Activated CD8-positive, alpha-beta T cell treated with anti-CD3 and anti-CD28 coated beads, Interleukin-2, amount 10 ng/mL, durations not matched to agents 7 days and 5 days (primary cell): ENCODE data around the gene DNAH2. TPM values are rescaled to one million over a fixed set of nuclear protein-coding genes. Genes with fewer than 3 reads are reported as not detected.
"Not testable (repeated sequence)": the region's sequence is repeated elsewhere in the genome, so short reads cannot be mapped to it uniquely, and the experiment has no call there.

Experiments
- ATAC-seq: fragments of 150-1000 bp; cut with Tn5 transposase; one replicate; pipeline ENCODE4 v1.10.0; 2021; ENCODE audit warnings: moderate library complexity
- CTCF ChIA-PET: fragments of 350-600 bp; sonication (Branson Sonifier 250); formaldehyde crosslinking; loops from one replicate; lab custom pipeline; 2021; ENCODE audit warnings: antibody characterized with exemption; lab: Charles Lee
- POLR2A ChIA-PET: fragments of 350-600 bp; sonication (Branson Sonifier 250); formaldehyde crosslinking; loops from one replicate; lab custom pipeline; 2021; ENCODE audit warnings: antibody characterized with exemption; lab: Charles Lee
- DNase-seq: peaks from one replicate; pipeline ENCODE4 v3.0.0-alpha.2; 2020
- H3K27ac Mint-ChIP-seq: one replicate; pipeline ENCODE4 v1.8.0; 2021; ENCODE audit warnings: mild to moderate bottlenecking, mixed read lengths
- H3K27me3 Mint-ChIP-seq: one replicate; pipeline ENCODE4 v1.8.0; 2021; ENCODE audit warnings: low read depth, mixed read lengths
- H3K36me3 Mint-ChIP-seq: one replicate; pipeline ENCODE4 v1.8.0; 2021; ENCODE audit warnings: low read depth, mixed read lengths
- H3K4me1 Mint-ChIP-seq: one replicate; pipeline ENCODE4 v1.8.0; 2021; ENCODE audit warnings: low read depth, mixed read lengths
- H3K4me3 Mint-ChIP-seq: one replicate; pipeline ENCODE4 v1.8.0; 2021; ENCODE audit warnings: mild to moderate bottlenecking, mixed read lengths
- H3K9me3 Mint-ChIP-seq: one replicate; pipeline ENCODE4 v1.8.0; 2022; ENCODE audit warnings: mixed read lengths; ENCODE audit not compliant: insufficient read depth
- total RNA-seq, 2 experiments: library from RNA; stranded (reverse); gene quantifications; one replicate each; pipeline ENCODE4 v1.2.3, GENCODE V29; 2021

The DNAH2 gene
- total RNA-seq, 2 experiments from 2014 or later, result not detected

DNA sequence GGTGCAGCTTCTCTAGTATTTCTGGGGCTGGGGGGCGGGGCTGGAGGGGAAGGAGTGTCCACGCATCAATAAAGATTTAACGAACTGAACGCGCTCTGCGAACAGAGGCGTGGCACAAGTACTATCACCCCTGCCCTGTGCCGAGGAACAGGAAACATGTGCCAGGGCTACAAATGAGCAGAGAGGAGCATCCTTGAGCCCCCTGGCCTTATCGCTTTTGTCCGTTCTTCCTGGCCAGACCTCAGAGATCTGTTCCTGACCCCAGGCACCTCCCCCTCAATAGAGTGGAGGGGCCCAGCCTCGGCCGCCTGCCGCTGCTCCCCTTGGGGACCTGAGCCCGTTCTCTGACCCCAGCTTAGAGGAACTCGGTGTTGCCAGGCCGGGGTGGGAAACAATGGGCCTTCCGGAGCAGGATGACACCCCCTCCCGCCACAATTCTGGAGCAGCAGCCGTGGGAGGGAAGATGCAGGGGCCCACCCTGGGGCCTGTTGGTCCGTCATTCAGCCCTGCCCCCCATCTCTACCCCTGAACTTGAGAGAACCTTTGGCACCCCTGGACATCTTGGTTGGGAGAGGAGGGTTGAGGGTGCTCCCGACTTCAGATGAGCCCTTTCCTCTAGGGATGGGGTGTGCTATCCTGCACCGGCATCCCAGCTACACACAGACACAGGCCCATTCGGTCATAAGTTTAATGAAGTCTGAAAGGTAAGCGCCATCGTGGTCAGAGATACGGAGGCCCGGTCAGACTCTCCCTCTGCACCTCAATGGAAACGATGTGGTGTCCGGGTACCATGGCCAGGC is 138.7 kb downstream of the DNAH2 start:
- peaks cover 11% of the 10 kb centered on the region for H3K4me1 Mint-ChIP-seq
- H3K4me3 Mint-ChIP-seq, result no peak overlapping the region
- H3K9me3 Mint-ChIP-seq, result no peaks in the 10 kb centered on the region
- ATAC-seq, result no peak
- no peak for DNase-seq
- no peak overlapping the region for H3K27ac Mint-ChIP-seq
- ChIA-PET POLR2A (interaction anchor here (0.9 to 2.6 kb wide), 10 partner anchors 11 to 276 kb away, joined by 3 to 20 read pairs (median 8); partner anchors contain the start of genes CD68, CNTROB, DNAH2 and KDM6B), CTCF (interaction anchor here (0.9 to 2.3 kb wide), 15 partner anchors 11 to 185 kb away, joined by 3 to 21 read pairs (median 6); partner anchors contain the start of genes CNTROB and KDM6B)
- H3K27me3 Mint-ChIP-seq, result no peaks in the 10 kb centered on the region
- peaks cover 13% of the 10 kb centered on the region for H3K36me3 Mint-ChIP-seq

- Mint-ChIP-seq H3K36me3 (peaks cover 15% of the 10 kb centered on the region), H3K27ac (no peak within 1 kb of the TSS), H3K9me3 (no peaks in the 10 kb centered on the region), H3K4me1 (peaks cover 3% of the 10 kb centered on the region), H3K27me3 (no peaks in the 10 kb centered on the region), H3K4me3 (no peak within 1 kb of the TSS)
- peak; percentile 89 for ATAC-seq
- ChIA-PET POLR2A (interaction anchor here (0.6 to 2.6 kb wide), 13 partner anchors 10 to 614 kb away, joined by 3 to 20 read pairs (median 5); partner anchors contain the start of genes CD68, CNTROB, DNAH2 and KDM6B), CTCF (interaction anchor here (0.7 to 2.3 kb wide), 28 partner anchors 9 to 262 kb away, joined by 3 to 21 read pairs (median 4); partner anchors contain the start of genes CHD3, CNTROB, KDM6B and RNF227)
- DNase-seq, result peak; percentile 98
Observed at GRCh38 chr17:7856811-7857712, 139.5 kb downstream of the DNAH2 start, which contains the start of gene NAA38. TSS of gene NAA38 (minus strand) at chr17:7857559. CDS start at chr17:7857463, 96 bp downstream.

GRCh38 chr17:7857713-7858521 is 140.4 kb downstream of the DNAH2 start, which contains the start of gene CYB5D1:
TSS of gene CYB5D1 (plus strand) at chr17:7858003. CDS start at chr17:7858135, 132 bp downstream.
- ChIA-PET CTCF (interaction anchor here (0.7 to 14.5 kb wide), 29 partner anchors 8 to 262 kb away, joined by 3 to 201 read pairs (median 5); partner anchors contain the start of genes CHD3, CNTROB, KDM6B and RNF227), POLR2A (interaction anchor here (0.6 to 2.6 kb wide), 9 partner anchors 9 to 613 kb away, joined by 3 to 20 read pairs (median 5); partner anchors contain the start of genes CD68, CNTROB, KDM6B and TP53)
- Mint-ChIP-seq H3K27ac (no peak within 1 kb of the TSS), H3K36me3 (peaks cover 15% of the 10 kb centered on the region), H3K27me3 (no peaks in the 10 kb centered on the region), H3K4me3 (no peak within 1 kb of the TSS), H3K4me1 (peaks cover 4% of the 10 kb centered on the region), H3K9me3 (no peaks in the 10 kb centered on the region)
- DNase-seq (peak; percentile 94), ATAC-seq (peak; percentile 50)

DNA sequence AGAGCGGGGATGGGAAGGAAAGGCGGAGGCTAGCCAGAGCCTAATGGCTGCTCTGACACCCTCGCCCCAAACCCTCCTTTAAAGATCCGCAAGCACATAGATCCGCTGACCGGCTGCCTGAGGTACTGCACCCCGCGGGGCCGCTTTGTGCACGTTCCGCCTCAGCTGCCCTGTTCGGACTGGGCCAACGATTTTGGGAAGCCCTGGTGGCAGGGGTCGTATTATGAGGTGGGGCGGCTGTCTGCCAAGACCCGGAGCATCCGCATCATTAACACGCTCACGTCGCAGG is 140.9 kb downstream of the DNAH2 start:
- CTCF ChIA-PET, result interaction anchor here (0.6 to 14.5 kb wide), 5 partner anchors 12 to 183 kb away, joined by 3 to 201 read pairs (median 7); partner anchors contain the start of genes CNTROB and KDM6B
- H3K27ac Mint-ChIP-seq, result no peak overlapping the region
- ATAC-seq, result no peak
- H3K27me3 Mint-ChIP-seq, result no peaks in the 10 kb centered on the region
- H3K9me3 Mint-ChIP-seq, result no peaks in the 10 kb centered on the region
- POLR2A ChIA-PET, result interaction anchor here (0.9 to 1.4 kb wide), 3 partner anchors 15 to 74 kb away, joined by 3 to 4 read pairs (median 4); partner anchors contain the start of gene CNTROB
- DNase-seq, result no peak
- no peak overlapping the region for H3K4me3 Mint-ChIP-seq
- peaks cover 4% of the 10 kb centered on the region for H3K4me1 Mint-ChIP-seq
- H3K36me3 Mint-ChIP-seq, result peaks cover 15% of the 10 kb centered on the region

DNA sequence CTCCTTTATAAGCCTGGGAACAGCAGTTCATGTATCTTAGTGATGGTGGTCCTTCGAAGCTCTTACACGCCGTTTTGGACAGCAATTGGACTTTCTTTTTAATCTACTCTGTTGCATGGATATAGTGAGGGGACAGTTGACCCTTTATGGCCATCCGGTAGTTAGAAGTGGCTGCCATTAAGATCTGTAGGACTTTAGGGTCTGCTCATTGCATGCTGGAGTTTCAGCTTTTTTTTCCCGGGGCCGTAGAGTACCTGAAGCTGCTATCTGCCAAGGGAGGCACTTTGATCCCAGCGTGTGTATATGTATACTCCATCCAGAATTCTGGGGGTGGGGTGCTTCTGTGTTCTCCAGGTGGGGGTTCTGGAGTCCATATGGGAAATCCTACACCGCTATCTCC is 141.5 kb downstream of the DNAH2 start:
- DNase-seq (no peak), ATAC-seq (no peak)
- no peaks in the 10 kb centered on the region for H3K27me3 Mint-ChIP-seq
- no peak overlapping the region for H3K27ac Mint-ChIP-seq
- H3K4me1 Mint-ChIP-seq, result peaks cover 4% of the 10 kb centered on the region
- no peaks in the 10 kb centered on the region for H3K9me3 Mint-ChIP-seq
- no peak overlapping the region for H3K4me3 Mint-ChIP-seq
- ChIA-PET POLR2A (interaction anchor here (0.9 to 1.4 kb wide), 3 partner anchors 14 to 73 kb away, joined by 3 to 4 read pairs (median 4); partner anchors contain the start of gene CNTROB), CTCF (interaction anchor here (0.6 to 14.5 kb wide), 5 partner anchors 11 to 182 kb away, joined by 3 to 201 read pairs (median 7); partner anchors contain the start of genes CNTROB and KDM6B)
- H3K36me3 Mint-ChIP-seq, result peaks cover 18% of the 10 kb centered on the region

GRCh38 chr17:7862692-7863437 is 145.3 kb downstream of the DNAH2 start:
- peak; percentile 61 for DNase-seq
- CTCF ChIA-PET, result interaction anchor here (0.7 to 14.5 kb wide), 22 partner anchors 8 to 194 kb away, joined by 3 to 201 read pairs (median 8); partner anchors contain the start of genes CHD3 and RNF227
- peaks cover 36% of the 10 kb centered on the region for H3K36me3 Mint-ChIP-seq
- no peaks in the 10 kb centered on the region for H3K9me3 Mint-ChIP-seq
- no peaks in the 10 kb centered on the region for H3K27me3 Mint-ChIP-seq
- H3K27ac Mint-ChIP-seq, result no peak overlapping the region
- POLR2A ChIA-PET, result interaction anchor here (0.5 kb wide), 1 partner anchor 512 kb away, joined by 4 read pairs; no protein-coding TSS in a partner anchor
- no peak overlapping the region for H3K4me3 Mint-ChIP-seq
- no peak for ATAC-seq
- peaks cover 20% of the 10 kb centered on the region for H3K4me1 Mint-ChIP-seq

DNA sequence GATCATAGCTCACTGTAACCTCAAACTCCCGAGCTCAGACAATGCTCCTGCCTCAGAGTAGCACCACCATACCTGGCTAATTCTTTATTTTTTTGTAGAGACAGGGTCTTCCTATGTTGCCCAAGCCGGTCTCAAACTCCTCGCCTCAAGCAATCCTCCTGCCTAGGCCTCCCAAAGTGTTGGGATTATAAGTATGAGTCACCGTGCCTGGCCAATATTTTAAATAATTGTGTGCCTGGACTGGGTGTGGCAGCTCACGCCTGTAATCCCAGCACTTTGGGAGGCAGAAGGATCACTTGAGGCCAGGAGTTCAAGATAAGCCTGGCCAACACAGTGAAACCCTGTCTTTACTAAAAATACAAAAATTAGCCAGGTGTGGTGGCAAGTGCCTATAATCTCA is 146.8 kb downstream of the DNAH2 start:
- ChIA-PET POLR2A (interaction anchor here (0.7 to 1.2 kb wide), 3 partner anchors 19 to 22 kb away, joined by 3 to 4 read pairs (median 3); no protein-coding TSS in a partner anchor), CTCF (interaction anchor here (1.0 to 14.5 kb wide), 13 partner anchors 9 to 177 kb away, joined by 3 to 201 read pairs (median 6); partner anchors contain the start of gene CHD3)
- H3K36me3 Mint-ChIP-seq, result peaks cover 37% of the 10 kb centered on the region
- not testable (repeated sequence) for H3K27me3 Mint-ChIP-seq, H3K4me3 Mint-ChIP-seq, H3K9me3 Mint-ChIP-seq, ATAC-seq, H3K27ac Mint-ChIP-seq, DNase-seq
- peaks cover 33% of the 10 kb centered on the region for H3K4me1 Mint-ChIP-seq

DNA sequence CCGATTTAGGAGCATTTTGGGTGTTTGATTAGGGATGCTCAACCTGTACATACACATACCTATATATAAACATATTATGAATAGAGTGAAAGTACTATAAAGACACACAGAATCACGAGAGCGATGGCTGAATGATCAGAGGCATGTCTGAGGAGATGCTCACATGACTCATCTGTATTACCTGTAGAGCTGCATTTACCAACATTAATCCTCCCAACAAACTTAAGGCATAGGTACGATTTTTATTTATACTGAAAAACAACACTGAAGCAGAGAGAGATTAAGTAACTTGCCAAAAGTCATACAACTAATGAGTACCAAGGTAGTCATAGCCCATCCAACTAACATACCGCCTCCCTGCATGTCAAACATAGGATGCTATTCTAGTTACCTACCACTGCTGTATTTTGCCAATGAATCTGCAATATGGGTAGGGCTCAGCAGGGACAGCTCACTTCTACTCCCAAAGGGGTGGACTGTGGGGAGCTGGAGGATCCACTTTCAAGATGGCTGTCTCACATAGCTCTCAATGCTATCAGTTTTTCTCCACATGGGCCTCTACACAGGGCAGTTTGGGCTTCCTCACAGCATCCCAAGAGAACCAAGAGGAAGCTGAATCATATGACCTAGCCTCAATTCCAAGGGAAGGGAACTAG is 147.6 kb downstream of the DNAH2 start:
- Mint-ChIP-seq H3K27ac (no peak overlapping the region), H3K36me3 (peaks cover 34% of the 10 kb centered on the region), H3K4me1 (peaks cover 36% of the 10 kb centered on the region), H3K4me3 (no peak overlapping the region), H3K27me3 (no peaks in the 10 kb centered on the region), H3K9me3 (no peaks in the 10 kb centered on the region)
- POLR2A ChIA-PET, result interaction anchor here (1.2 kb wide), 1 partner anchor 23 kb away, joined by 3 read pairs; no protein-coding TSS in a partner anchor
- DNase-seq (no peak), ATAC-seq (no peak)
- CTCF ChIA-PET, result interaction anchor here (1.5 to 14.5 kb wide), 8 partner anchors 8 to 177 kb away, joined by 5 to 201 read pairs (median 8); partner anchors contain the start of genes CYB5D1 and NAA38

GRCh38 chr17:7867881-7868329 is 150.4 kb downstream of the DNAH2 start:
- no peaks in the 10 kb centered on the region for H3K9me3 Mint-ChIP-seq
- peak overlapping the region; percentile 63 for H3K4me3 Mint-ChIP-seq
- ATAC-seq (peak; percentile 89), DNase-seq (peak; percentile 65)
- H3K27me3 Mint-ChIP-seq, result no peaks in the 10 kb centered on the region
- POLR2A ChIA-PET, result interaction anchor here (1.0 to 2.2 kb wide), 3 partner anchors 18 to 63 kb away, joined by 3 to 9 read pairs (median 4); no protein-coding TSS in a partner anchor
- H3K4me1 Mint-ChIP-seq, result peaks cover 36% of the 10 kb centered on the region
- H3K36me3 Mint-ChIP-seq, result peaks cover 36% of the 10 kb centered on the region
- CTCF ChIA-PET, result interaction anchor here (0.6 to 14.5 kb wide), 14 partner anchors 11 to 206 kb away, joined by 3 to 201 read pairs (median 5); partner anchors contain the start of gene NAA38
- H3K27ac Mint-ChIP-seq, result peak overlapping the region; percentile 81
